IPS-NIHi7 (cell line): ENCODE results near the gene PSMD1.

ENCODE experiments used
- DNase-seq: peaks from one replicate; pipeline ENCODE4 v3.0.0; 2012; ENCODE audit warnings: mixed read lengths; ENCODE audit errors: extremely low spot score

The PSMD1 gene

GRCh38 chr2:231207734-231208133 is 151.1 kb downstream of the PSMD1 start:
- DNase-seq: no peak

- DNase-seq: no peak
These were observed 154.1 kb downstream of the PSMD1 start for GRCh38 chr2:231210782-231211181.

GRCh38 chr2:231211486-231211885 is 154.8 kb downstream of the PSMD1 start:
- DNase-seq: no peak

- DNase-seq: no peak
These were observed 155.7 kb downstream of the PSMD1 start for GRCh38 chr2:231212329-231212845.

- no peak for DNase-seq
These were observed 157.4 kb downstream of the PSMD1 start for GRCh38 chr2:231213931-231214642.

- DNase-seq: no peak
These were observed 161.7 kb downstream of the PSMD1 start for GRCh38 chr2:231218366-231218765.

GRCh38 chr2:231219289-231219688 is 162.6 kb downstream of the PSMD1 start:
- DNase-seq: no peak

GRCh38 chr2:231221761-231222160 is 165.1 kb downstream of the PSMD1 start:
- DNase-seq: no peak
